ENCODE data around the gene ALKBH5. TPM values are rescaled to one million over a fixed set of nuclear protein-coding genes. Genes with fewer than 3 reads are reported as not detected.

Gene ALKBH5
- total and polyA plus RNA-seq, 2 donors: 48.5 to 58.3 TPM

DNA sequence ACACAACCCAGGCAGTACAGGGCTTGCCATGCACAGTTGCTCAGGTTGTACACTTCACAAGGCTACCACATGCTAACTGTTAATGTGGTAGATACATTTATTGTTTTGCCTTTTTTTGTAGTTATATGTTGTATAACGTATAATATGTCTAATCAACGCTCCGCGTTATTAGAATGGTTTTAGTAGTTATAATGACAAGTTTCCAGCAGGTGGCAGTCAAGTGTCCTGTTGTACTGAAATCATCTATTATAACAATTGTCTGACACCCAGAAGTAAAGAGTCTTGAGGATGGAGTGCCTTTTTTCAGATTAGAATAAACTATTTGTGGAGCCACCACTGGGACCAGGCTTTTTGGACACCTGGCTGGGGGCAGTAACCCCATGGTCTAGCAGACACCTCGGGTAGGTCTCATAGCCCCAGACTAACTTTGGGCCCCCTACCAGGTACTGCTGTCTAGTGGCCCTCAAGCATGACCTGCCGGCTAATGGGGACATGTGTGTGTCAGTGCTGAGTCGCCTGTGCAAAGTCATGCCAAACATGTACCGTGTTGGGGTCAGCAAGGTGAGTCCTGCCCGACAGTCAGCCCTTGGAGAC lies 42.3 kb upstream of the ALKBH5 start:
- Histone ChIP-seq H3K27ac (ENCODE audit: low read depth in 1 of 2, low read length in 1 of 2) (no peak overlapping the region), H3K4me1 (ENCODE audit: control insufficient read depth in 2 of 2, insufficient read depth in 2 of 2, low read length in 2 of 2) (peaks cover 0 to 6% of the 10 kb centered on the region in 2 donors), H3K36me3 (ENCODE audit: control insufficient read depth in 2 of 2, insufficient read depth in 2 of 2, low read length in 1 of 2) (no peaks in the 10 kb centered on the region), H3K27me3 (ENCODE audit: control insufficient read depth in 2 of 2, insufficient read depth in 1 of 2, low read length in 1 of 2) (peaks cover 0 to 6% of the 10 kb centered on the region in 2 donors), H3K9me3 (ENCODE audit: control insufficient read depth in 2 of 2, insufficient read depth in 1 of 2, low read length in 1 of 2) (peaks cover 0 to 2% of the 10 kb centered on the region in 2 donors), H3K4me3 (ENCODE audit: low read length in 2 of 2) (no peak overlapping the region)
- peak in 8 of 9 donors; percentile 19 to 71 (median 56) for DNase-seq (ENCODE audit: low read depth in 6 of 9, low spot score in 9 of 9)
- WGBS: 43% methylated on average over 9 of the region's 9 CpGs

- no peak overlapping the region for H3K4me3 ChIP-seq (ENCODE audit: low read length in 2 of 2)
- H3K36me3 ChIP-seq (ENCODE audit: control insufficient read depth in 2 of 2, insufficient read depth in 2 of 2, low read length in 1 of 2): no peaks in the 10 kb centered on the region
- no peak for DNase-seq (ENCODE audit: low read depth in 6 of 9, low spot score in 9 of 9)
- H3K9me3 ChIP-seq (ENCODE audit: control insufficient read depth in 2 of 2, insufficient read depth in 1 of 2, low read length in 1 of 2): peaks cover 0 to 2% of the 10 kb centered on the region in 2 donors
- H3K4me1 ChIP-seq (ENCODE audit: control insufficient read depth in 2 of 2, insufficient read depth in 2 of 2, low read length in 2 of 2): peaks cover 0 to 6% of the 10 kb centered on the region in 2 donors
- 97% methylated on average over 3 of the region's 3 CpGs for WGBS
- H3K27me3 ChIP-seq (ENCODE audit: control insufficient read depth in 2 of 2, insufficient read depth in 1 of 2, low read length in 1 of 2): peaks cover 0 to 4% of the 10 kb centered on the region in 2 donors
- no peak overlapping the region for H3K27ac ChIP-seq (ENCODE audit: low read depth in 1 of 2, low read length in 1 of 2)
Observed at GRCh38 chr17:18142417-18142816, 41.2 kb upstream of the ALKBH5 start.

DNA sequence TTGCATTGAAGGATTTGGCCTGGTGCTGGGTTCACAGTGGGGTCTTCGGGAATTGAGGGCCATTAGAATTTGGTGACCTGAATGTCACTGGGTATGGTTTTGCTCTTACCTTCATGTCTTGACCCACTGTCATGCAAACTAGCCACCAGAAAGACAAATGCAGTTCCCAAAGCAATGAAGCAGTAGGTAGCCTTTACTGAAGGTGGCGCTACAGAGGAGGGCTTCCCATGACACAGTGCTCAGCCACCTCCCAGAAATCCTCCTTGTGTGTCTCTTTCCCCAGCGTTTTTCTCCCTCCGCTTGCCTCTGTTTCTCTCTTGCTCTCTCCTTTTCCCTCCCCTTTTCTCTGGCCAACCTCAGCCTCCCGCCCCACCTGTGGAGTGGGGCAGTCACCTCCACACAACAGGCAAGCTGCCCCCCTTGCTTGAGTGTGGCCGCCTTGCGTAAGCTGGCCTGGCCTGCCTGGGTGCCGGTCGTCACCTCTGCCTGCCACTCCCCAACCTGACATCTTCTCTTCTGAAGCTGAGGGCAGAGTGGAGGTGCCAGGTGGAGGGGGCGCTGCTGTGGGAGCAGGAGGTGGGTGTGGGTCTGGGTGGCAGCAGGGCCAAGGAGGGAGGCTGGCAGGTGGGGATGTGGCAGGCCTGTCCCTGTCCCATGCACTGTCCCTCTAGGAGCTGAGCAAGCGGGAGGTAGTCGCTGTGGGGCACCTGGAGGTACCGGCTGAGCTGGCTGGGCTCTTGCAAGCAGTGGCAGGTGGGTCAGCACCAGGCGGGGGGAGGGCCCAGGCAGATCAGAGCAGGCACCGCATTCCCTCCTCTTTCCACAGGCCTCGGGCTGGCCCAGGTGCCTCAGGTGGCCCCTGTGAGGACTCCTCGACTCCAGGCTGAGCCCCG lies 40.3 kb upstream of the ALKBH5 start:
- Histone ChIP-seq H3K27ac (ENCODE audit: low read depth in 1 of 2, low read length in 1 of 2) (no peak overlapping the region), H3K27me3 (ENCODE audit: control insufficient read depth in 2 of 2, insufficient read depth in 1 of 2, low read length in 1 of 2) (peaks cover 0 to 4% of the 10 kb centered on the region in 2 donors), H3K9me3 (ENCODE audit: control insufficient read depth in 2 of 2, insufficient read depth in 1 of 2, low read length in 1 of 2) (peaks cover 0 to 2% of the 10 kb centered on the region in 2 donors), H3K36me3 (ENCODE audit: control insufficient read depth in 2 of 2, insufficient read depth in 2 of 2, low read length in 1 of 2) (no peaks in the 10 kb centered on the region), H3K4me1 (ENCODE audit: control insufficient read depth in 2 of 2, insufficient read depth in 2 of 2, low read length in 2 of 2) (peaks cover 0 to 6% of the 10 kb centered on the region in 2 donors), H3K4me3 (ENCODE audit: low read length in 2 of 2) (no peak overlapping the region)
- 89% methylated on average over 18 of the region's 18 CpGs for WGBS
- no peak for DNase-seq (ENCODE audit: low read depth in 6 of 9, low spot score in 9 of 9)

- DNase-seq (ENCODE audit: low read depth in 6 of 9, low spot score in 9 of 9): no peak
- Histone ChIP-seq H3K9me3 (ENCODE audit: control insufficient read depth in 2 of 2, insufficient read depth in 1 of 2, low read length in 1 of 2) (no peaks in the 10 kb centered on the region), H3K27me3 (ENCODE audit: control insufficient read depth in 2 of 2, insufficient read depth in 1 of 2, low read length in 1 of 2) (peaks cover 0 to 4% of the 10 kb centered on the region in 2 donors), H3K36me3 (ENCODE audit: control insufficient read depth in 2 of 2, insufficient read depth in 2 of 2, low read length in 1 of 2) (no peaks in the 10 kb centered on the region), H3K4me3 (ENCODE audit: low read length in 2 of 2) (no peak overlapping the region), H3K4me1 (ENCODE audit: control insufficient read depth in 2 of 2, insufficient read depth in 2 of 2, low read length in 2 of 2) (peaks cover 0 to 6% of the 10 kb centered on the region in 2 donors), H3K27ac (ENCODE audit: low read depth in 1 of 2, low read length in 1 of 2) (no peak overlapping the region)
- 91% methylated on average over 4 of the region's 4 CpGs for WGBS
Observed at GRCh38 chr17:18144261-18144660, 39.4 kb upstream of the ALKBH5 start.

DNA sequence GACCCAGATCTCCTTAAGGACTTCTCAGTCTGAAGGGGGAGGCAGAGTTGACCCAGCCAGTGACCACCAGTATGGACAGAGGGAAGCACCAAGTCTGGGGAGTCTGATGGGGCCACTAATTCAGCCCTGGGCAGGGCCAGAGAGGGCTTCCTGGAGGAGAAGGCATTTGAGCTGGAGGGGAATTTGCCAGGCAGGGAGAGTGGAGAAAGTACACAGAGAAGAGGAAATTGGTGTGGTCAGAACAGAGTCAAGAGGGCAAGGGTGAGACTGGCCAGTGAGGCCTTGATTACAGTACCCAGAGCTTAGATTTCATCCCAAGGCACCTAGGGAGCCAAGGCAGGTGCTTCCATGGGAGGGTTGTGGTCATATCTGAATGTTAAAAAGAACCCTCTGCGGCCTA lies 38.8 kb upstream of the ALKBH5 start:
- H3K4me1 ChIP-seq (ENCODE audit: control insufficient read depth in 2 of 2, insufficient read depth in 2 of 2, low read length in 2 of 2): peaks cover 0 to 6% of the 10 kb centered on the region in 2 donors
- no peaks in the 10 kb centered on the region for H3K36me3 ChIP-seq (ENCODE audit: control insufficient read depth in 2 of 2, insufficient read depth in 2 of 2, low read length in 1 of 2)
- DNase-seq (ENCODE audit: low read depth in 6 of 9, low spot score in 9 of 9): no peak
- WGBS: 95% methylated on average over 1 of the region's 1 CpG
- H3K4me3 ChIP-seq (ENCODE audit: low read length in 2 of 2): no peak overlapping the region
- no peaks in the 10 kb centered on the region for H3K9me3 ChIP-seq (ENCODE audit: control insufficient read depth in 2 of 2, insufficient read depth in 1 of 2, low read length in 1 of 2)
- peaks cover 0 to 4% of the 10 kb centered on the region in 2 donors for H3K27me3 ChIP-seq (ENCODE audit: control insufficient read depth in 2 of 2, insufficient read depth in 1 of 2, low read length in 1 of 2)
- H3K27ac ChIP-seq (ENCODE audit: low read depth in 1 of 2, low read length in 1 of 2): no peak overlapping the region

DNA sequence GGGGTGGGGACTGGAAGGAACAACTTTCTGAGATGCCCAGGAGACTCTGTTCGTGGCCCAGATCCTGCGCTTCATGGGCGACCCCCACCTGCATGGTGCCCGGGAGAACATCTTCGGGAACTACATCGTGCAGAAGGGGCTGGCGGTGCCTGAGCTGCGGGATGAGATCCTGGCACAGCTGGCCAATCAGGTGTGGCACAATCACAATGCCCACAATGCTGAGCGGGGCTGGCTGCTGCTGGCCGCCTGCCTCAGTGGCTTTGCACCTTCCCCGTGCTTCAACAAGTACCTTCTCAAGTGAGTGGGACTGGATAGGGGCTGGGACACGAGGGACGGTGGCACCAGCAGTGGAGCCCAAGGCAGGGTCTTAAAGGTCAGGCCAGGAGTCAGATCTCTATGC lies 37.8 kb upstream of the ALKBH5 start:
- no peak for DNase-seq (ENCODE audit: low read depth in 6 of 9, low spot score in 9 of 9)
- 96% methylated on average over 13 of the region's 13 CpGs for WGBS
- H3K4me1 ChIP-seq (ENCODE audit: control insufficient read depth in 2 of 2, insufficient read depth in 2 of 2, low read length in 2 of 2): peaks cover 0 to 3% of the 10 kb centered on the region in 2 donors

GRCh38 chr17:18146259-18146658 lies 37.4 kb upstream of the ALKBH5 start:
- WGBS: 95% methylated on average over 2 of the region's 2 CpGs
- Histone ChIP-seq H3K4me3 (ENCODE audit: low read length in 2 of 2) (no peak overlapping the region), H3K27ac (ENCODE audit: low read depth in 1 of 2, low read length in 1 of 2) (no peak overlapping the region), H3K27me3 (ENCODE audit: control insufficient read depth in 2 of 2, insufficient read depth in 1 of 2, low read length in 1 of 2) (peaks cover 0 to 4% of the 10 kb centered on the region in 2 donors), H3K4me1 (ENCODE audit: control insufficient read depth in 2 of 2, insufficient read depth in 2 of 2, low read length in 2 of 2) (no peaks in the 10 kb centered on the region), H3K36me3 (ENCODE audit: control insufficient read depth in 2 of 2, insufficient read depth in 2 of 2, low read length in 1 of 2) (no peaks in the 10 kb centered on the region), H3K9me3 (ENCODE audit: control insufficient read depth in 2 of 2, insufficient read depth in 1 of 2, low read length in 1 of 2) (no peaks in the 10 kb centered on the region)
- no peak for DNase-seq (ENCODE audit: low read depth in 6 of 9, low spot score in 9 of 9)

More for the DNA sequence above, 37.8 kb upstream of the ALKBH5 start:
- Histone ChIP-seq H3K36me3 (ENCODE audit: control insufficient read depth in 2 of 2, insufficient read depth in 2 of 2, low read length in 1 of 2) (no peaks in the 10 kb centered on the region), H3K4me3 (ENCODE audit: low read length in 2 of 2) (no peak overlapping the region), H3K9me3 (ENCODE audit: control insufficient read depth in 2 of 2, insufficient read depth in 1 of 2, low read length in 1 of 2) (no peaks in the 10 kb centered on the region), H3K27me3 (ENCODE audit: control insufficient read depth in 2 of 2, insufficient read depth in 1 of 2, low read length in 1 of 2) (peaks cover 0 to 4% of the 10 kb centered on the region in 2 donors), H3K27ac (ENCODE audit: low read depth in 1 of 2, low read length in 1 of 2) (no peak overlapping the region)

DNA sequence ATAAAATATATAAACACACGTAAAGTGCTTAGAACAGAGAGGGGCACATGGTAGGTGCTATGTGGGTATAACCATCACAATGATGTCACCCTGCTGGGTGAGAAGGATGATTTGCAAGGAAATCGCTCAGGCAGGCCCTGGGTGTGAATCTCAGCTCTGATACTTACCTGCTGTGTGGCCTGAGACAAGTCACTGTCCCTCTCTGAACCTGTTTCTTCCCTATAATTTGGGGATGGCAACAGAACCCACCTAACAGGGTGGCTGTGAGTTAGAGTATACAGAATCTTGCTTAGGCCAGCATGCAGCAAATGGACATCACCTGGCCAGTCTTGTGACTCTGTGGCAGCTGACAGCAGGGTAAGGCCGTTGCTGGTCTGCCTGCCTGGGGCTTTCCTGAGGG lies 36.6 kb upstream of the ALKBH5 start:
- Histone ChIP-seq H3K4me1 (ENCODE audit: control insufficient read depth in 2 of 2, insufficient read depth in 2 of 2, low read length in 2 of 2) (no peaks in the 10 kb centered on the region), H3K27ac (ENCODE audit: low read depth in 1 of 2, low read length in 1 of 2) (no peak overlapping the region), H3K9me3 (ENCODE audit: control insufficient read depth in 2 of 2, insufficient read depth in 1 of 2, low read length in 1 of 2) (no peaks in the 10 kb centered on the region), H3K36me3 (ENCODE audit: control insufficient read depth in 2 of 2, insufficient read depth in 2 of 2, low read length in 1 of 2) (no peaks in the 10 kb centered on the region), H3K4me3 (ENCODE audit: low read length in 2 of 2) (no peak overlapping the region), H3K27me3 (ENCODE audit: control insufficient read depth in 2 of 2, insufficient read depth in 1 of 2, low read length in 1 of 2) (peaks cover 0 to 6% of the 10 kb centered on the region in 2 donors)
- no peak for DNase-seq (ENCODE audit: low read depth in 6 of 9, low spot score in 9 of 9)
- WGBS: 92% methylated on average over 3 of the region's 3 CpGs

DNA sequence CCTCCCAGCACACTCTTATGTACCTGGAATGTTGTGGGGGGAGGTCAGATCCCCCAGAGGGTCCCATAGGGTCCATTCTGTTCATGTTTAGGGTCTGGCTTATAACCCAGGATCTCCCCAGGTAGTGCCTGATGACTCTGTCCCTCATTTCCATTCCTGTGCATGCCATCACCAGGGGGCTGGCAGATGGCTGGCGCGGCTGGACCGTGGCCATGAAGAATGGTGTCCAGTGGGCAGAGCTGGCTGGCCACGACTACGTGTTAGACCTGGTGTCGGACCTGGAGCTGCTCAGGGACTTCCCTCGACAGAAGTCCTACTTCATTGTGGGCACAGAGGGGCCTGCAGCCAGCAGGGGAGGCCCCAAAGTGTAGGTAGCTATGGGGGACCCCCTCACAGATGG lies 35.0 kb upstream of the ALKBH5 start:
- H3K4me1 ChIP-seq (ENCODE audit: control insufficient read depth in 2 of 2, insufficient read depth in 2 of 2, low read length in 2 of 2): peaks cover 0 to under 1% of the 10 kb centered on the region in 2 donors
- no peaks in the 10 kb centered on the region for H3K36me3 ChIP-seq (ENCODE audit: control insufficient read depth in 2 of 2, insufficient read depth in 2 of 2, low read length in 1 of 2)
- H3K9me3 ChIP-seq (ENCODE audit: control insufficient read depth in 2 of 2, insufficient read depth in 1 of 2, low read length in 1 of 2): no peaks in the 10 kb centered on the region
- WGBS: 97% methylated on average over 7 of the region's 7 CpGs
- H3K27ac ChIP-seq (ENCODE audit: low read depth in 1 of 2, low read length in 1 of 2): no peak overlapping the region
- no peak for DNase-seq (ENCODE audit: low read depth in 6 of 9, low spot score in 9 of 9)
- peaks cover 0 to 15% of the 10 kb centered on the region in 2 donors for H3K27me3 ChIP-seq (ENCODE audit: control insufficient read depth in 2 of 2, insufficient read depth in 1 of 2, low read length in 1 of 2)
- H3K4me3 ChIP-seq (ENCODE audit: low read length in 2 of 2): no peak overlapping the region
